Omental fat pad (tissue), 4 donors: ENCODE data around the gene LSM4. TPM values are rescaled to one million over a fixed set of nuclear protein-coding genes. Genes with fewer than 3 reads are reported as not detected.
"Not testable (repeated sequence)": the region's sequence is repeated elsewhere in the genome, so short reads cannot be mapped to it uniquely, and the experiment has no call there.

Experiments
- ATAC-seq: fragments of 150-250 bp; one replicate; pipeline ENCODE4 v1.9.1; 2016; ENCODE audit warnings: mild to moderate bottlenecking, moderate library complexity; ENCODE audit not compliant: low FRiP score
- DNase-seq: peaks from one replicate; pipeline ENCODE4 v3.0.0-alpha.2; 2019; ENCODE audit warnings: low spot score
- CTCF ChIP-seq, 3 donors: fragments of 450-650 bp; IDR thresholded peaks; one replicate each; pipeline ENCODE4 v1.5.1; 2016 to 2017; ENCODE audit warnings: antibody characterized with exemption in 3 of 3, mild to moderate bottlenecking in 3 of 3, moderate library complexity in 2 of 3
- total RNA-seq, 4 donors: library from RNA; depleted of rRNA; stranded (reverse); fragments of >200 nt; gene quantifications; one replicate each; pipeline ENCODE4 v1.1.0, GENCODE V29; 2016

Gene LSM4
- 100 to 1,000 TPM in 1 of 4 donors, 10 to 100 TPM in 3; 58.6 to 140 (median 93.1) TPM for total RNA-seq

GRCh38 chr19:18322759-18323460, at the start of gene LSM4:
Gene LSM4 (minus strand): TSS chr19:18323076. CDS start chr19:18323020, 56 bp downstream.
- peak; percentile 96 for DNase-seq
- ATAC-seq: peak; percentile 98
- TF ChIP-seq CTCF (IDR thresholded peaks at IDR 0.05): no peak

- DNase-seq (no peak), ATAC-seq (no peak)
- TF ChIP-seq CTCF (IDR thresholded peaks at IDR 0.05): no peak
These were observed 45.8 kb upstream of the LSM4 start for GRCh38 chr19:18368504-18369222.

GRCh38 chr19:18366021-18366435, 43.2 kb upstream of the LSM4 start:
- TF ChIP-seq CTCF (IDR thresholded peaks at IDR 0.05): no peak
- no peak for ATAC-seq
- DNase-seq: no peak

GRCh38 chr19:18364826-18365528, 42.1 kb upstream of the LSM4 start:
- no peak for TF ChIP-seq CTCF (IDR thresholded peaks at IDR 0.05)
- peak; percentile 63 for ATAC-seq
- DNase-seq: no peak

- ATAC-seq, DNase-seq: not testable (repeated sequence)
These were observed 41.5 kb upstream of the LSM4 start for GRCh38 chr19:18364277-18364825.

- DNase-seq (no peak), ATAC-seq (no peak)
- no peak for TF ChIP-seq CTCF (IDR thresholded peaks at IDR 0.05)
These were observed 40.9 kb upstream of the LSM4 start for GRCh38 chr19:18363787-18364186.

- no peak for ATAC-seq
- no peak for TF ChIP-seq CTCF (IDR thresholded peaks at IDR 0.05)
These were observed 40.2 kb upstream of the LSM4 start for GRCh38 chr19:18362934-18363542.

More at GRCh38 chr19:18362934-18363542, 40.2 kb upstream of the LSM4 start:
- no peak for DNase-seq
